NCI-H187 treated with DMSO at 0.1 percent for 48 hours (cell line): ENCODE data around the gene SFTPB.
"Not testable (repeated sequence)": the region's sequence is repeated elsewhere in the genome, so short reads cannot be mapped to it uniquely, and the experiment has no call there.

Experiments
- DNase-seq: peaks from one replicate; lab custom pipeline; 2025; lab: John Stamatoyannopoulos, UW

SFTPB gene

GRCh38 chr2:85656468-85656867 is 11.5 kb downstream of the SFTPB start:
- no peak for DNase-seq

- no peak for DNase-seq
Observed at GRCh38 chr2:85655961-85656417, 12.0 kb downstream of the SFTPB start.

- DNase-seq, result no peak
Observed at GRCh38 chr2:85653996-85654395, 14.0 kb downstream of the SFTPB start.

DNA sequence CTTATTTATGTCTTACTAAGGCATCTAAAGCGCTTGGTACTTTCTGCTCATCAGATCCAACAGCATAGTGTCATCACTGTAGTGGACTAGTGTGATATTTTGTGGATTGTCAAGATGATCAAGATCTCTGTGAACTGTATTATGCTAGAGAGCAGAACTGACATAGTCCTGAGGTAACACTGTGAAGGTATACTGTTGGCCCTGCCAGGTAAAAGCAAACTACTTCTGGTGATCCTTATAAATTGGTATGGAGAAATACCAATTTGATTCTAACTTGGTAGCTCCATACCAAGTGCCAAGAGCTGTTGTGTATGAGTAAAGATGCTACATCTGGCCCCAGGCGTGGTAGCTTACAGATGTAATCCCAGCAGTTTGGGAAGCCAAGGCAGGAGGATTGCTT is 15.9 kb downstream of the SFTPB start:
- no peak for DNase-seq

- DNase-seq, result no peak
Observed at GRCh38 chr2:85651097-85651496, 16.9 kb downstream of the SFTPB start.

DNA sequence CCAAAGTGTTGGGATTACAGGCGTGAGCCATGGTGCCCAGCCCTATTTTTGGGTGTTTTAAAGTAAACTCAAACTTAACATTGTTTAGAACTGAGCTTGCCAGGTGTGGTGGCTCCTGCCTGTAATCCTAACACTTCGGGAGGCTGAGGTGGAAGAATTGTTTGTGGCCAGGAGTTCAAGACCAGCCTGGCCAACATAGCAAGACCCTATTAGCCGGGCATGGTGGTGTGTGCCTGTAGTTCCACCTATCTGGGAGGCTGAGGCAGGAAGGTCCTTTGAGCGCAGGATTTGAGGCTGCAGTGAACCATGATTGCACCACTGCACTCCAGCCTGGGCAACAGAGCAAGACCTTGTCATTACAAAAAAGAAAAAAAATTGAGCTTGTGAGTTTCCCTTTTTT is 17.5 kb downstream of the SFTPB start:
- no peak for DNase-seq

DNA sequence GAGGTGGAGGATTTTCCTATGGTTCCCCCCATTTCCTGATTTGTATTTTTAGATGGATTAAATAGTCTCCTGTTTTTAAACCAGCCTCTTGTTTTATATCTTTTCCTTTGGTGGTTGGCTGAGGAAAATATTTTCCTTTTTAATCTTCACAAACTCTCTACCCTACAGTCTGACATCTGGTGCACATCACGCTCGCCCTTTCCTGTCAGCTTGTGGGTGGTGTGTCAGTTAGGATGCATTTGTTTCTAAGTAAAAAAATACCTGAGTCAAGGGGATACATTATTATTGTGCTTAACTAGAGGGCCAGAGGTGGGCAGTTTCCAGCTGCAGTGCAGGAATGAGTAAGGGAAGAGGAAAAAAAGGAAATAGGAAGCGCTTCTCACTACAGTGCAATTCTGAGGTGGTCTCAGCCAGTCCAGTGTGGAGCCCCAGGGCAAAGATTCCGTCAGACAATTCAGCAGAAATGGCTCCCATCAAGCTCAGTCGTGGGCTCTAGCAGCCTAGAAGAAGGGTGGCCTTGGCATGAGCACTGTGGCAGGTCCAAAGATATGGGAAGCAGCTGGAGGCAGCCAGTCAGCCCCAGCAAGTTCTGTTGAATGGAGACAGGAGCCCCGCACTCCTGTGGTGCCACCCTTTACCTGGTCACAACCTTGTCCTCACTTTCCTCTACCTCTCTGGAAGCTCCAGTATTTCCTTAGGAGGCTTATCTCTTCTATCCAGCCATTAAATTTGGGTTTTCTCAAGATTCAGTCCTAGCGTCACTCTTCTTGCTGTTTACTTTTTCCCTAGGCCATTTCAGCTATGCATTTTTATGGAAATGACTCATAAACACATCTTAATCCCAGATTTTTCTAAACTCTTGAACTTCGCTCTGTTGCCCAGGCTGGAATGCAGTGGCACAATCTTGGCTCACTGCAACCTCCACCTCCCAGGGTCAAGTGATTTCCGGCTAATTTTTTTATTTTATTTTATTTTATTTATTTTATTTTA is 18.5 kb downstream of the SFTPB start:
- no peak for DNase-seq

GRCh38 chr2:85648619-85649018 is 19.4 kb downstream of the SFTPB start:
- no peak for DNase-seq

DNA sequence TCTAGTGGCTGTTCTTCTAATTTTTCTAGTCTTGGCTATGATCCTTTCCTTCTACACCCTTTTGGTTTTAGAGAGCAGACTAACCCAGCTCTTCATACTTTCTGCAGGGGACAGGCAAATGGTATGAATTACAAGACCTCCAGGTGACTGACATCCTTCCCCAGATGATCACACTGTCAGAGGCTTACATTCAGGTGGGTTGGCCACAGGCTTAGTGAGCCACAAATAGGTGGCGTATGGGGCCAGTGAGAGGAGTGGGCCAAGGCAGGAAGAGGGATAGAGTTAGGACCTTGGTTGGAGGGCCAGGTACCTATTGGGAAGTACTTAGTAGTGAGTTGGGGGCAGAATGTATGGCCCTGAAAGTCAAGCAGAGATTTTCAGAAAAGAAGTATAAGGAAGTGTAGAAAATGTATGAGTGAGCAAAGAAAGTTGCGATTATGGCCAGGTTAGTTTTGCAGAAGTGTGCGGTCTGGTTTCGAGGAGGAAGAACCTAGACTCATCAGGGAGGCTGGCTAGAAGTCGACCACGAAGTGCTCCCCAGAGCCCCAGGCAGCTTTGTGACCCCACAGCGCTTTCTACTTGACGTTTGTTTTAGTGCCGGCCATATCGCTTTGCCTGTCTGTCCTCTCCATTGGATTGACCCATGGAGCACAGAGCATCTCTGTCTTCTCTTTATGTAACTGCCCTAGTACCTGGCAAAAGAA is 20.0 kb downstream of the SFTPB start:
- no peak for DNase-seq

GRCh38 chr2:85646166-85646565 is 21.8 kb downstream of the SFTPB start:
- DNase-seq, result no peak

DNA sequence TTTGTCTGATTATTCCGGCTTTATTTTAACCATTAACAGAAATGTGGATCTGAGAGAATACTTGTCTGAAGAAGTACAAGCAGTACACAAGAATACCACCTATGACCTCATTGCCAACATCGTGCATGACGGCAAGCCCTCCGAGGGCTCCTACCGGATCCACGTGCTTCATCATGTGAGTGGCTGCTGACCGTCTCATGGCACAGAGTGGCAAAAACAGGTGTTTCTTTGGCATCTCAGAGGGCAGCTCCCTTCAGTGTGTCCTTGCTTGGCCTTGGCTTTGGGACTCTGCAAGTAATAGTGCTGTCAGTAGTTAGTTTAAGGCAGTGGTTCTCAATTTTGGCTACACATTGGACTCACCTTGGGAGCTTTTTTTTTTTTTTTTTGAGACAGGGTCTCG is 23.1 kb downstream of the SFTPB start:
- no peak for DNase-seq

- DNase-seq, result no peak
Observed at GRCh38 chr2:85642725-85643124, 25.3 kb downstream of the SFTPB start.

DNA sequence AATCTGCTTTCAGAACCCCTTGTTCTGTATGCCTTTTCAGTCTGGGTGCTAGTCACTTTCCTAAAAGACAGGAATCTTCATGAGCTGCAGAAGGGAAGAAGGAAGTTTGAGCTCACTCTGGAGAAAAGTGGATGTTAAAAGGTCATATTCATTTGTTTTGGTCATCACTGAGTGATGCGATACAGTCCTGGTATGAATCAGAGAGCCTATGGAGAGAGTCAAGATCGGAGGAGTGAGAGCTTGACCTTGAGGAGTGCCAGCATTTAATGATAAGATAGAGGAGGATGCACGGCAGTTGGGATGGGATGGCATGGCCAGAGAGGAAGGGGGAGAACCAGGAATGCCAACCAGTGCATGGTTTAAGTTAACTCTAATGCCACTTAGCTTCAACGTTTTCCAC is 32.4 kb downstream of the SFTPB start:
- no peak for DNase-seq

DNA sequence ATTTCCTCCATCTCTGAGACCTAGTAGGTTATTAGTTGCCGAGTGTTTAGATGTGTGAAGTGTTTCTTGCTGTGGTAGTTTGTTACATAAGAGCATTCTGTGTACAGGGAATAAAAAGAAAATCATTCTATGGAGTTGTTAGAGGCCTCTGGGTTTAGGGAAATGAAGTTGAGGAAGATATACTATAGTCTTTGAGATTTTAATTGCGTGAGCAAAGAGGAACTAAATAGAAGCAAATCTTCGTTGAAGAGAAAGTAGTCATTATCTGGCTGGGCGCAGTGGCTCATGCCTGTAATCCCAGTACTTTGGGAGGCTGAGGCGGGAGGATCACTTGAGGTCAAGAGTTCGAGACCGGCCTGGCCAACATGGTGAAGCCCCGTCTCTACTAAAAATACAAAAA is 33.0 kb downstream of the SFTPB start:
- DNase-seq, result no peak

GRCh38 chr2:85631316-85631715 is 36.7 kb downstream of the SFTPB start:
- no peak for DNase-seq

DNA sequence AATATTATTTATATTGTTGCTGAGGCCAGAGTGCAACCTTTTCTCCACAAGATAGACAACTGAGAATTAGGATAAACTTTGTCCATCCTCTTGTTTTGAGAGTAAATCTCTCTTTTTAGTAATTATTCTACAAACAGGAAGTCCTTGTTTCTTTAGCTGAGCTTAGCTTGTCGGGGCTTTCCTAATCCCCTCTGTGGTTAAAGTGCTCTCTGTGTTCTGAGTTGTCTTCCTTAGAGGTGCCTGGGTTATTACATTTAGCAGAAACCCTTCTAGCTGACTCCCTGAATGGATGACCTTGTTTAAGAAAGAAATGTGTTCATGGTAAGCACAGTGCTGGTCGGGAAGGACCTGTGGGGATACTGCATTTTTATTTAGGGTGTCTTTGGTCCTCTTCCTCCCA is 39.3 kb downstream of the SFTPB start:
- no peak for DNase-seq

DNA sequence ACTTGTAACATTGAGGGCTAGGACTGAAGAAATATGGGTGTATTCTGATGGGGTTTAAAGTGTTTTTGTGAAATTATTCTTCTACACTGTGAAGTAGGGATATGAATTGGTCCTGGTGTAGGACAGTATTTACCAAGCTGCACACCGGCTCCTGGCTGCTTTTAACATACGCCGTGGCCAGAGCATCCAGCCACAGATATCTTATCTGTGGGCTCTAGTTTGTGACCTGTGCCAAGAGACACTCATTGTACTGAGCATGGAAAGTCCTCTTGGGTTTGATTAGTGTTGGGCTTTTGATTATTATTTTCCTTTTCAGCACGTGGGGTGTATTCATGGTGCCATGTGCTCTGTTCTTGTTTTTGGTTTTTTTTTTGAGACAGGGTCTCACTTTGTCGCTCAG is 44.0 kb downstream of the SFTPB start:
- DNase-seq, result no peak

- no peak for DNase-seq
Observed at GRCh38 chr2:85621338-85621737, 46.7 kb downstream of the SFTPB start.

GRCh38 chr2:85619617-85620016 is 48.4 kb downstream of the SFTPB start:
- no peak for DNase-seq

DNA sequence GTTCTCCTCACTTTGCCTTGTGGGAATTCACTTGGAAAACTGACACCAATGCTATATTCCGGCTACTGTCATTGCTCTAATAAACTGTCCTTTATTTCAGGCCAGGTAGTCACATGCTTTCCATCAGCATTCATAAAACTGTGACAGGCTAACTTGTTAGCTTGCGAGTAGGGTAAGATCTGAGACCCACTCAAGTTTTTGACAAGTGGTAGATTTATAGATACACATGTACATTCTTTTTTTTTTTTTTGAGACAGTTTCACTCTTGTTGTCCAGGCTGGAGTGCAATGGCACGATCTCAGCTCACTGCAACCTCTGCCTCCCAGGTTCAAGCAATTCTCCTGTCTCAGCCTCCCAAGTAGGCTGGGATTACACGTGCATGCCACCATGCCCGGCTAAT is 50.3 kb downstream of the SFTPB start:
- not testable (repeated sequence) for DNase-seq

DNA sequence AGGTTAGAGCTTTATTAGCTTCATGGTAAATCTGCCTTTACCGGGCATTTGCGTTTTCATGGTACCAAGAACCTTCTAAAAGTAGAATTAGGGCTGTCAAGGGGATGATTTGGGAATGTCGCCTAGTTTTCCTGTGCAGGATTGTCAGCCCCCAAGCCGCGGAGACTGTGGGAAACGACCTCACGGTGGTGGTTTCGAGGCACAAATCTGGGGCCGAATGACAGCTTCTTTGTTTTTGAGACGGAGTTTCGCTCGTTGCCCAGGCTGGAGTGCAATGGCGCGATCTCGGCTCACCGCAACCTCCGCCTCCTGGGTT is 52.6 kb downstream of the SFTPB start:
- no peak for DNase-seq

GRCh38 chr2:85614757-85615156 is 53.2 kb downstream of the SFTPB start:
- not testable (repeated sequence) for DNase-seq
